A673 (cell line): ENCODE measurements around the gene RBM14.

Experiments used
- CTCF ChIP-seq: fragments of 300-800, 200-600 bp; sonication (generic); conservative IDR thresholded peaks from 2 replicates; pipeline ENCODE4 v1.5.1; 2017; ENCODE audit warnings: low read depth, mild to moderate bottlenecking, antibody characterized with exemption, low read length, moderate library complexity, mixed read lengths
- EZH2 ChIP-seq: fragments of 200-600 bp; sonication (generic); IDR thresholded peaks from 2 replicates; pipeline ENCODE4 v1.6.1; 2017; ENCODE audit warnings: borderline replicate concordance, low read depth, mild to moderate bottlenecking, mixed read lengths, antibody characterized with exemption, low read length; ENCODE audit not compliant: poor library complexity, severe bottlenecking

GRCh38 chr11:66593303-66593635, 23.2 kb upstream of the RBM14 start:
- no peak for TF ChIP-seq EZH2
- no peak for TF ChIP-seq CTCF
